Measurements from ENCODE around the gene B9D1.

GRCh38 chr17:19384723-19385391 lies 22.3 kb upstream of the B9D1 start:
- TF ChIP-seq, protein P1, sequence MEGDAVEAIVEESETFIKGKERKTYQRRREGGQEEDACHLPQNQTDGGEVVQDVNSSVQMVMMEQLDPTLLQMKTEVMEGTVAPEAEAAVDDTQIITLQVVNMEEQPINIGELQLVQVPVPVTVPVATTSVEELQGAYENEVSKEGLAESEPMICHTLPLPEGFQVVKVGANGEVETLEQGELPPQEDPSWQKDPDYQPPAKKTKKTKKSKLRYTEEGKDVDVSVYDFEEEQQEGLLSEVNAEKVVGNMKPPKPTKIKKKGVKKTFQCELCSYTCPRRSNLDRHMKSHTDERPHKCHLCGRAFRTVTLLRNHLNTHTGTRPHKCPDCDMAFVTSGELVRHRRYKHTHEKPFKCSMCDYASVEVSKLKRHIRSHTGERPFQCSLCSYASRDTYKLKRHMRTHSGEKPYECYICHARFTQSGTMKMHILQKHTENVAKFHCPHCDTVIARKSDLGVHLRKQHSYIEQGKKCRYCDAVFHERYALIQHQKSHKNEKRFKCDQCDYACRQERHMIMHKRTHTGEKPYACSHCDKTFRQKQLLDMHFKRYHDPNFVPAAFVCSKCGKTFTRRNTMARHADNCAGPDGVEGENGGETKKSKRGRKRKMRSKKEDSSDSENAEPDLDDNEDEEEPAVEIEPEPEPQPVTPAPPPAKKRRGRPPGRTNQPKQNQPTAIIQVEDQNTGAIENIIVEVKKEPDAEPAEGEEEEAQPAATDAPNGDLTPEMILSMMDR (IDR thresholded peaks at IDR 0.05; ENCODE audit: borderline replicate concordance, extremely low read depth, low read length, poor library complexity, severe bottlenecking), result no peak
- no peak for TF ChIP-seq EZH2 (IDR thresholded peaks at IDR 0.05; ENCODE audit: borderline replicate concordance, low read depth, low read length, severe bottlenecking)
